Epithelial cell of esophagus (primary cell): ENCODE data around the gene STRA6.

Experiments
- DNase-seq: peaks from one replicate; pipeline ENCODE4 v3.0.0; 2010; ENCODE audit warnings: low read depth
- H3K4me3 ChIP-seq: 2 replicates; pipeline ENCODE4 v1.5.1; 2011; ENCODE audit warnings: mild to moderate bottlenecking, low read length, control low read depth
- CTCF ChIP-seq: IDR thresholded peaks from 2 replicates; pipeline ENCODE4 v1.5.1; 2011; ENCODE audit warnings: low read depth, mild to moderate bottlenecking, low read length, control low read depth, inconsistent platforms; ENCODE audit not compliant: insufficient read depth; ENCODE audit errors: missing control alignments

Gene STRA6

GRCh38 chr15:74220475-74221248 lies 18.1 kb upstream of the STRA6 start:
- no peak for TF ChIP-seq CTCF
- DNase-seq, result no peak
- no peak overlapping the region for H3K4me3 ChIP-seq

GRCh38 chr15:74217907-74218885 lies 15.6 kb upstream of the STRA6 start:
- no peak for TF ChIP-seq CTCF
- no peak for DNase-seq
- no peak overlapping the region for H3K4me3 ChIP-seq

- TF ChIP-seq CTCF, result no peak
- no peak overlapping the region for H3K4me3 ChIP-seq
- no peak for DNase-seq
Observed at GRCh38 chr15:74216949-74217348, 14.4 kb upstream of the STRA6 start.

- TF ChIP-seq CTCF, result no peak
- no peak for DNase-seq
- H3K4me3 ChIP-seq, result no peak overlapping the region
Observed at GRCh38 chr15:74215958-74216357, 13.4 kb upstream of the STRA6 start.

- DNase-seq, result no peak
- H3K4me3 ChIP-seq, result no peak overlapping the region
- no peak for TF ChIP-seq CTCF
Observed at GRCh38 chr15:74214324-74215021, 11.9 kb upstream of the STRA6 start.

- TF ChIP-seq CTCF, result no peak
- DNase-seq, result no peak
- H3K4me3 ChIP-seq, result no peak overlapping the region
Observed at GRCh38 chr15:74213858-74214284, 11.3 kb upstream of the STRA6 start.
